GM12864 (cell line): ENCODE measurements around the gene NAALADL2.

Source experiments
- DNase-seq: peaks from one replicate; pipeline ENCODE4 v3.0.0-alpha.2; 2011; ENCODE audit warnings: low read depth
- H3K4me3 ChIP-seq: 2 replicates; pipeline ENCODE4 v1.5.1; 2011; ENCODE audit warnings: mild to moderate bottlenecking, low read depth, low read length, control low read depth
- TF ChIP-seq, protein P1 (sequence below): IDR thresholded peaks from 2 replicates; pipeline ENCODE4 v1.5.1; 2011; ENCODE audit warnings: low read depth, mild to moderate bottlenecking, moderate library complexity, low read length, control low read depth, inconsistent platforms; ENCODE audit errors: missing control alignments

The NAALADL2 gene

DNA sequence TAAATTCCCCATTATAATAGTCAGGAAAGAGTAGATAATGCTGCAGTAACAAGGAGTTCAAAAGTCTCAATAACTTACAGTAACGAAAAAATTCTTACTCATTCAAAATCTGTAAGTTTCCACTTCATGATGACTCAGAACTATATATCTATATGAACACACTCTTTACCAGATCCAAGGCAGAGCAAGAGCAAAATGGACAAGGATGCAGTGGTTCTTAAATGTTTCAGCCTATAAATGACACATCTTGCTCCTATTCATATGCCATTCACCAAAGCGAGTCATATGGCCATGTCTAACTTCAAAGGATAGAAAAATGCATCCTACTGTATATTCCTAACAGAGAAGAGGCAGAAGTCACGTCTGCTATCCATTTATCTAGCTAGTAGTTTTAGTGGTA is 787.7 kb downstream of the NAALADL2 start:
- no peak overlapping the region for H3K4me3 ChIP-seq
- TF ChIP-seq, protein P1, sequence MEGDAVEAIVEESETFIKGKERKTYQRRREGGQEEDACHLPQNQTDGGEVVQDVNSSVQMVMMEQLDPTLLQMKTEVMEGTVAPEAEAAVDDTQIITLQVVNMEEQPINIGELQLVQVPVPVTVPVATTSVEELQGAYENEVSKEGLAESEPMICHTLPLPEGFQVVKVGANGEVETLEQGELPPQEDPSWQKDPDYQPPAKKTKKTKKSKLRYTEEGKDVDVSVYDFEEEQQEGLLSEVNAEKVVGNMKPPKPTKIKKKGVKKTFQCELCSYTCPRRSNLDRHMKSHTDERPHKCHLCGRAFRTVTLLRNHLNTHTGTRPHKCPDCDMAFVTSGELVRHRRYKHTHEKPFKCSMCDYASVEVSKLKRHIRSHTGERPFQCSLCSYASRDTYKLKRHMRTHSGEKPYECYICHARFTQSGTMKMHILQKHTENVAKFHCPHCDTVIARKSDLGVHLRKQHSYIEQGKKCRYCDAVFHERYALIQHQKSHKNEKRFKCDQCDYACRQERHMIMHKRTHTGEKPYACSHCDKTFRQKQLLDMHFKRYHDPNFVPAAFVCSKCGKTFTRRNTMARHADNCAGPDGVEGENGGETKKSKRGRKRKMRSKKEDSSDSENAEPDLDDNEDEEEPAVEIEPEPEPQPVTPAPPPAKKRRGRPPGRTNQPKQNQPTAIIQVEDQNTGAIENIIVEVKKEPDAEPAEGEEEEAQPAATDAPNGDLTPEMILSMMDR: no peak
- no peak for DNase-seq

DNA sequence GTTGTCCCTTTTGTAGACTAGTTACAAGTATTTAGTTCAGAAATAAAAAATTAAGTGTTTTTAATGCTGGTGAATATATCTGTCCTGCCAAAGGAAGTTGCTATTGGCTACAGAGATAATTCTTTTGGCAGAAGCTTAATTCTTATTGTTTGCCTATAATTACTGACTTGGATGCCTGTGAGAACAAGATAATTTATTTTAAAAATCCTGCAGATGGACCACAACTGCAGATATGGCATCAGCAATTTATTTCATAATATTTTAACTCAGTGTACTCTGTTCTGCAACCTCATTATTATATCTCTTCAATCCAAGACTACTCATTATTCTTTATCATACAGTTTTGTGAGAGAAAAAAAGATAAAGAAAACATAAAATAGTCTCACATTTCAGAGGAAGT is 789.8 kb downstream of the NAALADL2 start:
- TF ChIP-seq, protein P1: no peak
- H3K4me3 ChIP-seq: no peak overlapping the region
- DNase-seq: no peak

DNA sequence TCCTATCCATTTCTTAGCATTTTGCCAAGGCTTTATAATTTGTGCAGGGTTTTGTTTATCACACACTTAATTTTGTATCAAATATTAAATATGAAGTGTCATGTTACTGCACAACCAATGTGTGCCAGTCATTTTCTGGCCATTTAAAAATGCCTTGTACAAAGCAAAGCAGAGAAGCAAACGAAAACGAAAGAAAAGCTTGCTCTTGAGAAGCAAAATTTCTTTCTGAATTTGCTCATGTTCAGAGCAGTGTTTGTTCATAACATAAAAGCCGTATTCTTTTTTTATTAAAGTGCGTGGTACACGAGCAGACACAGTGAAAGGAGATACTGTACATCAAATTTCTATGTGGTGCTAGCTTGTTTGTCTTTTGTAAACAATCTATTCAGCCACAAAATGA is 792.6 kb downstream of the NAALADL2 start:
- no peak overlapping the region for H3K4me3 ChIP-seq
- DNase-seq: no peak
- TF ChIP-seq, protein P1: no peak

DNA sequence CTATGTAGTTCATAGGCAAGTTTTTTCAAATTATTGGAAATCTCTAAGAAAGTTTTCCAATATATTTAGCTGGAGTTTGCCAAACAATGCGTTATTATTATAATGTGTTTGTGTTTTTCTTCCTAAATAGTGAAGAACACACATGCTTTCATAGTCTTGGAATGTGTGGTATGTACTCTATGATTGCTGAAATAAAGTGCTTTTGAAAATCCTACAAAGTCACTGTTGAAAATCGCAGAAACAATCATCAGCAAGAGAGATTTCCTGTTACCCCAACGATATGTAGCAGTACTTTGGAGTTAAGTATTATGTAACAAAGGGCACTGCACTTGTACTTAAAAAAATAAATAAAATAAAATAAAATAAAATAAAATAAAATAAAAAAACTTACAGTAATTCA is 796.2 kb downstream of the NAALADL2 start:
- no peak for DNase-seq
- no peak overlapping the region for H3K4me3 ChIP-seq
- TF ChIP-seq, protein P1: no peak

DNA sequence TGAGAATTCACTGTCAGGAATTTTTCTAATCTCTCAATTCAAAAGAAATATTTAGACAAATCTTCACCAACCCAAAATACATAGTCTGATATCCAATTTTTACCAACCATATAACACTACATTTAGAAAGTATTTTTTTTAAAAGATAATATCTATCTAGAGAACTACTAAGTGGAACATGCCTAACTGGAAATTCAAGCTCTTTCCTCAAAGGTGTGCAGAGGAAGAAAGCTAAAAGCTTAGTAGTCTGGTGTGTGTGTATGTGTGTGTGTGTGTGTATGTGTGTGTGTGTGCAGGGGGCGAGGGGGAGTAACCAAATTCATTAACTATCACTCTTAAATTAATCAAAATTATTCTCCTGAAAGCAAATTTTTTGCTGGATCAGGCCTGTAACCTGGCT is 797.3 kb downstream of the NAALADL2 start:
- H3K4me3 ChIP-seq: no peak overlapping the region
- TF ChIP-seq, protein P1: no peak
- no peak for DNase-seq

DNA sequence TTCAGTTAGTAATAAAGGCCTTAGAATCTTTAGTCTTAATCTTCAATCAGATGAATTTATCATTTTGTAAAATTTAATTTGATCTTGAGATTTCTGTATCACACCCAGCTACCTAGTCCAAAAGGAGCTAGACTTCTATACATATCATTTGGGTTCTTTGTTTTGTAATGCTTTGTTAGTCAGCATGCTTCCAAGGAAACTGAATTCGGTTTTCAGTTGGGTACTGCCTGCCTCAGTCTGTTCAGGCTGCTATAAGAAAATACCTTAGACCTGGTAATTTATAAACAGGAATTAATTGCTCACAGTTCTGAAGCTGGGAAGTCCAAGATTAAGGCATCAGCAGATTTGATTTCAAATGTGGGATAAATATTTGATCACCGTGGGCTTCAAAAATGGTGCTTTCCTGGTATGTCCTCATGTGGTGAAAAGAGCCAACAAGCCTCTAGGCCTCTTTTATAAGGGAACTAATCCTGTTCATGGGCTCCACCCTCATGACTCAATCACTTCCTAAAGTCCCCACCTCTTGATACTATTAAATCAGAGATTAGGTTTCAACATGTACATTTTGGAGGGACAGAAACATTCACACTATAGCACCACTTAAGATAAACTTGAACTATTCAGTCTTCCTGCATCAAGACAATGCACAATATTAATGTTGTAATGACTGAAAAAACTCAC is 800.7 kb downstream of the NAALADL2 start:
- no peak overlapping the region for H3K4me3 ChIP-seq
- TF ChIP-seq, protein P1: no peak
- DNase-seq: no peak

DNA sequence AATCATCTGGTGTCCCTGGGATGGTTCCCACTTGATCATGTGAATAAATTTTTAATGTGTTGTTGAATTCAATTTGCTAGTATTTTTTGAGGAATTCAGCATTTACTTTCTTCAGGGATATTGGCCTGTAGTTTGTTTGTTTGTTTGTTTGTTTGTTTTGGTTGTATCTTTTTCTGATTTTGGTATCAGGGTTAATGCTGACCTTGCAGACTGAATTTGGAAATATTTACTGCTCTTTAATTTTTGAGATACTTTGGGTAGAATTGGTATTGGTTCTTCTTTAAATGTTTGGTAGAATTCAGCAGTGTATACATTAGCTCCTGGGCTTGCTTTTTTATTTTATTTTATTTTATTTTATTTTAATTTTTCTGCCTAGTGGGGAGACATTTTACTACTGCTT is 803.7 kb downstream of the NAALADL2 start:
- DNase-seq: no peak
- TF ChIP-seq, protein P1: no peak
- H3K4me3 ChIP-seq: no peak overlapping the region
